H1 (cell line): Measurements from ENCODE around the gene DNAJB8.

Source experiments
- CHD2 ChIP-seq: IDR thresholded peaks from 2 replicates; pipeline ENCODE4 v1.6.1; 2012; ENCODE audit warnings: low read length, improper control_type of control experiment
- EGR1 ChIP-seq: IDR thresholded peaks from 2 replicates; pipeline ENCODE4 v1.6.1; 2011; ENCODE audit warnings: low read depth, low read length, borderline replicate concordance
- EP300 ChIP-seq, 2 experiments: IDR thresholded peaks; 1 replicate in 1 of 2; 2 replicates in 1 of 2; pipeline ENCODE4 v1.6.1; 2011 to 2012; ENCODE audit warnings: low read depth in 2 of 2, low read length in 2 of 2, mild to moderate bottlenecking in 2 of 2, borderline replicate concordance in 1 of 2, inconsistent platforms in 1 of 2, moderate library complexity in 1 of 2
- POLR2A ChIP-seq, 2 experiments: IDR thresholded peaks; 1 replicate in 1 of 2; 2 replicates in 1 of 2; pipeline ENCODE4 v1.6.1; 2011; ENCODE audit warnings: low read depth in 2 of 2, low read length in 2 of 2, mild to moderate bottlenecking in 2 of 2; ENCODE audit errors: control extremely low read depth in 1 of 2
- TF ChIP-seq, protein P1 (sequence below): IDR thresholded peaks from 2 replicates; pipeline ENCODE4 v1.6.1; 2011; ENCODE audit warnings: low read length, improper control_type of control experiment

DNA sequence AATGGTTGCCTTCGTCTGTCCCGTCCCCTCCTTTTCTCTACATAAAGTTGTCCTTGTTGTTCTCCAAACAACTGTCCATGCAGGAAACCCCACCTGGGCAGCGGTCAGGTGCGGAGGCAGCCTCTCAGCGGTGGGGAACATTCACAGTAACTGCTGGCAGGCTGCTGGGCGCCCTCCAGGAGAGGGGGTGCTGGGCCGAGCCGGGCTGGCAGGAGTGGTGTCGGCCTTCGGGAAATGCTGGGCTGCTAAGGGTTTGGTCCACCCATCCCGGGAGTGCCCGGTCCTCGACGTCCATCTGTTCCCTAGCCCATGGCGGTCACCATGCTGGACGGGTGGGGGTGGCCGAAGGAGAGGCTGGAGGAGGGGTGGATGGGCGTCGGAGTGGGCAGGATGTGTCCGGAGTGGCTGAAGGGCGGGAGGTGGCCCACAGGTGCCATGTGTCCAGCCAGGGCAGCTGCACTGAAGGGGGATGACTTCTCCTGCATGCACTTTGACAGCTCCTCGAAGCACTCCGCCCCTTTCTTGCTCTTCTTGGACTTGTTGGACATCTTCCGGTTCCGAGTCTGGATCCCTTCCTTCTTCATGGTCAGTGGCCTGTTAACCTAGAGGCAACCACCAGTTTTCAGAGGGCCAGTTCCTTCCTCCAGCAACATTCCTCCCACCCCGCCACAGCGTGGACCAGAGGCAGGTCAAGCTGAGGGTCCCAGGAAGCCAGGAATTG is 14.2 kb upstream of the DNAJB8 start:
- TF ChIP-seq EGR1 (no peak), CHD2 (no peak), POLR2A (IDR thresholded peaks at IDR 0.05; ENCODE audit: control extremely low read depth in 1 of 2, low read depth in 2 of 2, low read length in 2 of 2) (no peak), EP300 (IDR thresholded peaks at IDR 0.05; ENCODE audit: borderline replicate concordance in 1 of 2, low read depth in 2 of 2, low read length in 2 of 2) (no peak)
- TF ChIP-seq, protein P1, sequence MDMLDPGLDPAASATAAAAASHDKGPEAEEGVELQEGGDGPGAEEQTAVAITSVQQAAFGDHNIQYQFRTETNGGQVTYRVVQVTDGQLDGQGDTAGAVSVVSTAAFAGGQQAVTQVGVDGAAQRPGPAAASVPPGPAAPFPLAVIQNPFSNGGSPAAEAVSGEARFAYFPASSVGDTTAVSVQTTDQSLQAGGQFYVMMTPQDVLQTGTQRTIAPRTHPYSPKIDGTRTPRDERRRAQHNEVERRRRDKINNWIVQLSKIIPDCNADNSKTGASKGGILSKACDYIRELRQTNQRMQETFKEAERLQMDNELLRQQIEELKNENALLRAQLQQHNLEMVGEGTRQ, result no peak
